Liver (tissue), 9 donors: ENCODE measurements around the gene YY2. TPM values are rescaled to one million over a fixed set of nuclear protein-coding genes. Genes with fewer than 3 reads are reported as not detected.

Source experiments
- DNase-seq: peaks from one replicate; pipeline ENCODE4 v3.0.0-alpha.2; 2017; ENCODE audit warnings: low spot score
- H3K27ac ChIP-seq, 2 donors: one replicate each; pipeline ENCODE4 v1.7.0; 2013; ENCODE audit warnings: inconsistent platforms in 2 of 2, low read length in 2 of 2, control low read depth in 1 of 2, low read depth in 1 of 2, mild to moderate bottlenecking in 1 of 2
- H3K27me3 ChIP-seq, 4 donors: one replicate each; pipeline versions ENCODE4 v1.6.1 to v1.7.0; 2013; ENCODE audit warnings: low read length in 3 of 4, inconsistent platforms in 1 of 4, mild to moderate bottlenecking in 1 of 4, moderate library complexity in 1 of 4; ENCODE audit not compliant: control insufficient read depth in 4 of 4, insufficient read depth in 4 of 4
- H3K36me3 ChIP-seq, 4 donors: one replicate each; pipeline versions ENCODE4 v1.6.1 to v1.7.0; 2013; ENCODE audit warnings: low read length in 3 of 4, mild to moderate bottlenecking in 3 of 4, low read depth in 1 of 4, moderate library complexity in 1 of 4; ENCODE audit not compliant: control insufficient read depth in 4 of 4, insufficient read depth in 3 of 4
- H3K4me1 ChIP-seq, 4 donors: one replicate each; pipeline versions ENCODE4 v1.6.1 to v1.7.0; 2013; ENCODE audit warnings: low read length in 3 of 4, mild to moderate bottlenecking in 3 of 4, moderate library complexity in 1 of 4; ENCODE audit not compliant: control insufficient read depth in 4 of 4, insufficient read depth in 4 of 4
- H3K4me3 ChIP-seq, 3 donors: one replicate each; pipeline versions ENCODE4 v1.6.1 to v1.7.0; 2013; ENCODE audit warnings: low read length in 3 of 3, control low read depth in 1 of 3, low read depth in 1 of 3, mild to moderate bottlenecking in 1 of 3
- H3K9ac ChIP-seq, 2 donors: one replicate each; pipeline ENCODE4 v1.7.0; 2013; ENCODE audit warnings: low read length in 2 of 2, mild to moderate bottlenecking in 2 of 2, moderate library complexity in 2 of 2, control low read depth in 1 of 2, low read depth in 1 of 2
- H3K9me3 ChIP-seq, 4 donors: one replicate each; pipeline versions ENCODE4 v1.6.1 to v1.7.0; 2013; ENCODE audit warnings: low read length in 3 of 4; ENCODE audit not compliant: control insufficient read depth in 4 of 4
- ATF3 ChIP-seq: IDR thresholded peaks from 2 replicates; pipeline ENCODE4 v1.6.1; 2016; ENCODE audit warnings: antibody characterized with exemption
- EGR1 ChIP-seq, 2 donors: IDR thresholded peaks; 2 replicates each; pipeline ENCODE4 v1.6.1; 2016 to 2018; ENCODE audit warnings: antibody characterized with exemption in 2 of 2, low read depth in 2 of 2
- FOXA2 ChIP-seq: IDR thresholded peaks from 2 replicates; pipeline ENCODE4 v1.6.1; 2016; ENCODE audit warnings: antibody characterized with exemption
- GABPA ChIP-seq, 2 donors: IDR thresholded peaks in 1 of 2; conservative IDR thresholded peaks in 1 of 2; 2 replicates each; pipeline ENCODE4 v1.6.1; 2016; ENCODE audit warnings: antibody characterized with exemption in 2 of 2, mild to moderate bottlenecking in 1 of 2, moderate library complexity in 1 of 2
- HNF4A ChIP-seq, 2 donors: conservative IDR thresholded peaks; 2 replicates each; pipeline ENCODE4 v1.6.1; 2016; ENCODE audit warnings: antibody characterized with exemption in 2 of 2, mild to moderate bottlenecking in 2 of 2
- RAD21 ChIP-seq, 2 donors: IDR thresholded peaks; 2 replicates each; pipeline ENCODE4 v1.6.1; 2016; ENCODE audit warnings: antibody characterized with exemption in 2 of 2, mild to moderate bottlenecking in 2 of 2
- RXRA ChIP-seq, 2 donors: IDR thresholded peaks; 2 replicates each; pipeline ENCODE4 v1.6.1; 2017 to 2018; ENCODE audit warnings: antibody characterized with exemption in 2 of 2, mild to moderate bottlenecking in 1 of 2
- SP1 ChIP-seq: IDR thresholded peaks from 2 replicates; pipeline ENCODE4 v1.6.1; 2018; ENCODE audit warnings: antibody characterized with exemption, mild to moderate bottlenecking
- TAF1 ChIP-seq: conservative IDR thresholded peaks from 2 replicates; pipeline ENCODE4 v1.6.1; 2016; ENCODE audit warnings: antibody characterized with exemption, mild to moderate bottlenecking
- YY1 ChIP-seq: IDR thresholded peaks from 2 replicates; pipeline ENCODE4 v1.6.1; 2016; ENCODE audit warnings: antibody characterized with exemption, mild to moderate bottlenecking
- WGBS: extraction: QIAGEN DNeasy Blood & Tissue Kit; methylation state at CpG from one replicate; pipeline ENCODE4 v1.1.7; 2013; 5-methylcytosine and 5-hydroxymethylcytosine counted together
- polyA plus RNA-seq, 2 donors: library from polyadenylated mRNA; stranded (reverse) in 1 of 2; unstranded in 1 of 2; fragments of 200-250 nt in 1 of 2; fragments of >200 nt in 1 of 2; fragmentation: Nextera tagmentation in 1 of 2; extraction: Ambion mirVana in 1 of 2; gene quantifications; one replicate each; pipeline versions ENCODE4 v1.2.1 to v1.2.3, GENCODE V29; 2013 to 2015
- total RNA-seq, 2 donors: library from RNA; depleted of rRNA; stranded (reverse); fragments of >200 nt; gene quantifications; one replicate each; pipeline ENCODE4 v1.2.3, GENCODE V29; 2014
- TF ChIP-seq, protein P1 (sequence below): IDR thresholded peaks from 2 replicates; pipeline ENCODE4 v1.6.1; 2016; ENCODE audit warnings: antibody characterized with exemption, mild to moderate bottlenecking
- TF ChIP-seq, protein P2 (sequence below): fragments of 150-350 bp; IDR thresholded peaks from 2 replicates; pipeline ENCODE4 v1.5.1; 2017; ENCODE audit warnings: improper control_type of control experiment, low read depth, low read length; ENCODE audit not compliant: missing input control
- TF ChIP-seq, protein P3 (sequence below): IDR thresholded peaks from 2 replicates; pipeline ENCODE4 v1.6.1; 2016; ENCODE audit warnings: antibody characterized with exemption
- donor health status: healthy.
- donor health status: healthy.
- donor health status: healthy.
- donor health status: healthy.
- donor health status: healthy.

The YY2 gene
- total and polyA plus RNA-seq, 4 donors: 0.52 to 2.8 (median 0.75) TPM

DNA sequence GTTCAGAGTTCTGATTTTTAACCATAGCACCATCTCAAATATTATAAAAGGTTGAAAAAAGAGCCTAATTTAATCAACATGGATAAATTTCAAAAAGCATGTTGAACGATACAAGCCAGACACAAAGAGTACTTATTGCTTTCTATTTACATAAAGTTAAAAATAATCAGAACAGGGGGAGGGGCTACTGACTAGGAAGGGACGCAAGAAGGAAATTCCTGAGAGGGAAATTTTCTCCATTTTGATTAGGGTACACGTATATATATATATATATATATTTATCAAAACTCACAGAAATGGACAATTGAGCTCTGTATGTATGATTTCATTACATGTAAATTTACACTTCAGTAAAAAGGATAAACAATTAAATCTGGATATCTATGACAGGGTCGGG, 16.9 kb upstream of the YY2 start:
- H3K4me3 ChIP-seq: peak overlapping the region; percentile 79 to 80 (median 79)
- TF ChIP-seq, protein P1, sequence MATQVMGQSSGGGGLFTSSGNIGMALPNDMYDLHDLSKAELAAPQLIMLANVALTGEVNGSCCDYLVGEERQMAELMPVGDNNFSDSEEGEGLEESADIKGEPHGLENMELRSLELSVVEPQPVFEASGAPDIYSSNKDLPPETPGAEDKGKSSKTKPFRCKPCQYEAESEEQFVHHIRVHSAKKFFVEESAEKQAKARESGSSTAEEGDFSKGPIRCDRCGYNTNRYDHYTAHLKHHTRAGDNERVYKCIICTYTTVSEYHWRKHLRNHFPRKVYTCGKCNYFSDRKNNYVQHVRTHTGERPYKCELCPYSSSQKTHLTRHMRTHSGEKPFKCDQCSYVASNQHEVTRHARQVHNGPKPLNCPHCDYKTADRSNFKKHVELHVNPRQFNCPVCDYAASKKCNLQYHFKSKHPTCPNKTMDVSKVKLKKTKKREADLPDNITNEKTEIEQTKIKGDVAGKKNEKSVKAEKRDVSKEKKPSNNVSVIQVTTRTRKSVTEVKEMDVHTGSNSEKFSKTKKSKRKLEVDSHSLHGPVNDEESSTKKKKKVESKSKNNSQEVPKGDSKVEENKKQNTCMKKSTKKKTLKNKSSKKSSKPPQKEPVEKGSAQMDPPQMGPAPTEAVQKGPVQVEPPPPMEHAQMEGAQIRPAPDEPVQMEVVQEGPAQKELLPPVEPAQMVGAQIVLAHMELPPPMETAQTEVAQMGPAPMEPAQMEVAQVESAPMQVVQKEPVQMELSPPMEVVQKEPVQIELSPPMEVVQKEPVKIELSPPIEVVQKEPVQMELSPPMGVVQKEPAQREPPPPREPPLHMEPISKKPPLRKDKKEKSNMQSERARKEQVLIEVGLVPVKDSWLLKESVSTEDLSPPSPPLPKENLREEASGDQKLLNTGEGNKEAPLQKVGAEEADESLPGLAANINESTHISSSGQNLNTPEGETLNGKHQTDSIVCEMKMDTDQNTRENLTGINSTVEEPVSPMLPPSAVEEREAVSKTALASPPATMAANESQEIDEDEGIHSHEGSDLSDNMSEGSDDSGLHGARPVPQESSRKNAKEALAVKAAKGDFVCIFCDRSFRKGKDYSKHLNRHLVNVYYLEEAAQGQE: no peak
- TF ChIP-seq RAD21 (IDR thresholded peaks at IDR 0.05) (no peak), SP1 (no peak), GABPA (IDR thresholded peaks at IDR 0.05 in 1 of 2, conservative IDR thresholded peaks at IDR 0.05 in 1 of 2) (no peak), ATF3 (no peak), RXRA (IDR thresholded peaks at IDR 0.05) (no peak), EGR1 (IDR thresholded peaks at IDR 0.05; ENCODE audit: low read depth in 2 of 2) (no peak), YY1 (no peak), FOXA2 (no peak)
- TF ChIP-seq, protein P2, sequence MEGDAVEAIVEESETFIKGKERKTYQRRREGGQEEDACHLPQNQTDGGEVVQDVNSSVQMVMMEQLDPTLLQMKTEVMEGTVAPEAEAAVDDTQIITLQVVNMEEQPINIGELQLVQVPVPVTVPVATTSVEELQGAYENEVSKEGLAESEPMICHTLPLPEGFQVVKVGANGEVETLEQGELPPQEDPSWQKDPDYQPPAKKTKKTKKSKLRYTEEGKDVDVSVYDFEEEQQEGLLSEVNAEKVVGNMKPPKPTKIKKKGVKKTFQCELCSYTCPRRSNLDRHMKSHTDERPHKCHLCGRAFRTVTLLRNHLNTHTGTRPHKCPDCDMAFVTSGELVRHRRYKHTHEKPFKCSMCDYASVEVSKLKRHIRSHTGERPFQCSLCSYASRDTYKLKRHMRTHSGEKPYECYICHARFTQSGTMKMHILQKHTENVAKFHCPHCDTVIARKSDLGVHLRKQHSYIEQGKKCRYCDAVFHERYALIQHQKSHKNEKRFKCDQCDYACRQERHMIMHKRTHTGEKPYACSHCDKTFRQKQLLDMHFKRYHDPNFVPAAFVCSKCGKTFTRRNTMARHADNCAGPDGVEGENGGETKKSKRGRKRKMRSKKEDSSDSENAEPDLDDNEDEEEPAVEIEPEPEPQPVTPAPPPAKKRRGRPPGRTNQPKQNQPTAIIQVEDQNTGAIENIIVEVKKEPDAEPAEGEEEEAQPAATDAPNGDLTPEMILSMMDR: no peak

DNA sequence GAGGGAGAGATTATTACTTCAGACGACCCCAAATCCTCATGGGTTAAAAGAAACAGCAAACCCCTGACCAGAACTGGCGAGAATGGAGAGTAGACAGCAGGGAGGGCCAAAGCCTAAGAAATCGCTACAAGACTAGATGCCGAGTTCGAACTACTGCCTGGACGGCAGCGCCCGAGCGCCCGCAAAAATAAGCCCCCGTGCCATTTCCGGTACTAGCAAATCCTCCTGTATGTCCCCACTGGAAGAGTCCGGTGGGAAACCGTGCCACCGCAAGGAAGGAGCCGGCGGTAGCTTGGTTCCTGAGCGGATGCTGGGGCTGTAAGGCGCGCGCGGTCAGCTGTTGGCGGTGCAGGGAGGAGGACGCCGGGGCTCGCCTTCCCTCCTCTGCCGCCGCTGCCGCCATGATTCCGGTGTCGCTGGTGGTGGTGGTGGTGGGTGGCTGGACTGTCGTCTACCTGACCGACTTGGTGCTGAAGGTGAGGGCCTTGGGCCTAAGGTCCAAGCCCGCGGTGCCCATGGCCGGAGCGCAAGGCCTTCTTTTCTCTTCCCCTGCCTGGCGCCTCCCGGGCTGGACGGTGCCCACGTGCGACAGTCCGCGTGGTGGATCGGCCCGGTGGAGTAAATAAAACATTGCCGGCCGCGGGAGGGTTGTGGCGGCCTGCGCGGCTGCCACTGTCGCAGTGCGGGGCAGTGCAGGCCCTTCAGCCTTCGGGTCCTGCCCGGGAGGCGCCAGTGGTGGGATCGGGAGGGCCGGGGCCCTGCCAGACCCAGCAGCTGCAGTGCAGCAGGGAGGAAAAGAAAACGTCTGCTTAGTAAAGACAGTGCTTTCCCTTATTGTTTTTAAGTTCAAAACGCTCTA, 16.2 kb upstream of the YY2 start, which contains the start of gene MBTPS2:
MBTPS2 (plus strand) TSS at position 284 of the 859 bp plus-strand sequence; CDS start at position 402, 118 bp downstream.
- H3K9ac ChIP-seq: peak within 1 kb of the TSS; percentile 48 to 95
- H3K36me3 ChIP-seq: no peaks in the 10 kb centered on the region
- 0% methylated on average over 61 of the region's 61 CpGs for whole genome bisulfite sequencing
- H3K9me3 ChIP-seq: no peaks in the 10 kb centered on the region
- TF ChIP-seq, protein P1: peak; percentile 67
- TF ChIP-seq SP1: peak; percentile 50
- TF ChIP-seq, protein P3, sequence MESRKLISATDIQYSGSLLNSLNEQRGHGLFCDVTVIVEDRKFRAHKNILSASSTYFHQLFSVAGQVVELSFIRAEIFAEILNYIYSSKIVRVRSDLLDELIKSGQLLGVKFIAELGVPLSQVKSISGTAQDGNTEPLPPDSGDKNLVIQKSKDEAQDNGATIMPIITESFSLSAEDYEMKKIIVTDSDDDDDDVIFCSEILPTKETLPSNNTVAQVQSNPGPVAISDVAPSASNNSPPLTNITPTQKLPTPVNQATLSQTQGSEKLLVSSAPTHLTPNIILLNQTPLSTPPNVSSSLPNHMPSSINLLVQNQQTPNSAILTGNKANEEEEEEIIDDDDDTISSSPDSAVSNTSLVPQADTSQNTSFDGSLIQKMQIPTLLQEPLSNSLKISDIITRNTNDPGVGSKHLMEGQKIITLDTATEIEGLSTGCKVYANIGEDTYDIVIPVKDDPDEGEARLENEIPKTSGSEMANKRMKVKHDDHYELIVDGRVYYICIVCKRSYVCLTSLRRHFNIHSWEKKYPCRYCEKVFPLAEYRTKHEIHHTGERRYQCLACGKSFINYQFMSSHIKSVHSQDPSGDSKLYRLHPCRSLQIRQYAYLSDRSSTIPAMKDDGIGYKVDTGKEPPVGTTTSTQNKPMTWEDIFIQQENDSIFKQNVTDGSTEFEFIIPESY: no peak
- peak; percentile 96 for TF ChIP-seq GABPA (IDR thresholded peaks at IDR 0.05 in 1 of 2, conservative IDR thresholded peaks at IDR 0.05 in 1 of 2)
- TF ChIP-seq FOXA2: no peak
- no peak for TF ChIP-seq EGR1 (IDR thresholded peaks at IDR 0.05; ENCODE audit: low read depth in 2 of 2)
- TF ChIP-seq RAD21 (IDR thresholded peaks at IDR 0.05): peak; percentile 46 to 56
- peak; percentile 75 for TF ChIP-seq YY1
- TF ChIP-seq, protein P2: no peak
- TF ChIP-seq ATF3: peak; percentile 28
- peak; percentile 49 for TF ChIP-seq TAF1
- TF ChIP-seq HNF4A (conservative IDR thresholded peaks at IDR 0.05): no peak
- peak within 1 kb of the TSS; percentile 83 to 88 for H3K27ac ChIP-seq
- H3K4me1 ChIP-seq: peaks cover 0 to 20% (median 12%) of the 10 kb centered on the region in 4 donors
- H3K4me3 ChIP-seq: peak within 1 kb of the TSS; percentile 79 to 80 (median 79)
- peak; percentile 82 for DNase-seq
- no peaks in the 10 kb centered on the region for H3K27me3 ChIP-seq

More for the DNA sequence above, 16.9 kb upstream of the YY2 start:
- no peaks in the 10 kb centered on the region for H3K27me3 ChIP-seq
- no peaks in the 10 kb centered on the region for H3K36me3 ChIP-seq
- no peaks in the 10 kb centered on the region for H3K9me3 ChIP-seq
- H3K27ac ChIP-seq: peak overlapping the region; percentile 83 to 88
- 2% methylated on average over 4 of the region's 4 CpGs for WGBS
- H3K9ac ChIP-seq: peak overlapping the region; percentile 48 to 95
- no peak for DNase-seq
- peaks cover 0 to 20% (median 12%) of the 10 kb centered on the region in 4 donors for H3K4me1 ChIP-seq
